HG02840 (cell line): ENCODE measurements around the gene RERG.

Experiments
- ATAC-seq: cut with Tn5 transposase; IDR thresholded peaks from one replicate; pipeline ENCODE4 v1.9.1; 2021; ENCODE audit warnings: mild to moderate bottlenecking, moderate library complexity, moderate number of reproducible peaks; ENCODE audit not compliant: unreplicated experiment, low FRiP score

RERG gene

GRCh38 chr12:15192720-15193119 lies 28.5 kb downstream of the RERG start:
- ATAC-seq = no peak

GRCh38 chr12:15188127-15188526 lies 33.1 kb downstream of the RERG start:
- no peak for ATAC-seq

DNA sequence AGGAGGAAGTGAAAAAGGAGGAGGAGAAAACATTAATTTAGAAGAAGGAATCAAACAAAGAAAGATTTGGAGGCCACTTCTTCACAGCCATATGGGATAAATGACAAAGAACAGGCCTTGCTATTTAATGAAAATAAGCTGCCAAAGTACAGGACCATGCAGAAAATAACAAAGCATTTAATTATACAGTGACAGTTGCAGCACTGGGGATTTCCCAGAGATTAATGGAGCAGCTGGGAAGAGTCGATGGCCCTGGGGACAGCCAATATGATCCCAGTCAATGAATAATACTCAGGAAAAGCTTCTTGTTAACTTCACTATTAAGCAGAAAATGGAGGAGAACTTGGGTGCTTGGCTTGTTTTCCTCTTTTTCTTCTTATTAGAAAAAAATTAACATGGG lies 34.6 kb downstream of the RERG start:
- no peak for ATAC-seq

DNA sequence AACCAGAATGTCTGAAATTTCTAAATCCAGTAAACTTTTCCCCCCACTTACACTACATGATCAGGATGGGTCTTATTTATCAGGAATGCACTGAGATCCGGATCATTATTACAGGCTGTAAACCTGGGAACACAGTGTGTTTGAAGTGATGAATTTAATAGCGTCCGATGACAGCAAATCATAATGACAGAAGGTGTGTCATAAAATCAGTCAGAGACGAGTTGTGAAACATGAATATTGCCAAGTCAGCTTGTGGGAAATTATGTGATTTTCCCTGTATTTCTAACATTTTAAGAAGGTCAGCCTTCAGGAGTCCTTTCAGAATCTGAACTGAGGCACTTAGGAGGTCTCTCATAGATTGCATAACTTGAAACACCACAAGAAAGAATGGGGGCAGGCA lies 36.7 kb downstream of the RERG start:
- ATAC-seq = no peak

GRCh38 chr12:15183821-15184220 lies 37.4 kb downstream of the RERG start:
- ATAC-seq = no peak

- ATAC-seq = no peak
Observed at GRCh38 chr12:15181017-15181683, 40.1 kb downstream of the RERG start.

GRCh38 chr12:15180325-15180724 lies 40.9 kb downstream of the RERG start:
- ATAC-seq = no peak

DNA sequence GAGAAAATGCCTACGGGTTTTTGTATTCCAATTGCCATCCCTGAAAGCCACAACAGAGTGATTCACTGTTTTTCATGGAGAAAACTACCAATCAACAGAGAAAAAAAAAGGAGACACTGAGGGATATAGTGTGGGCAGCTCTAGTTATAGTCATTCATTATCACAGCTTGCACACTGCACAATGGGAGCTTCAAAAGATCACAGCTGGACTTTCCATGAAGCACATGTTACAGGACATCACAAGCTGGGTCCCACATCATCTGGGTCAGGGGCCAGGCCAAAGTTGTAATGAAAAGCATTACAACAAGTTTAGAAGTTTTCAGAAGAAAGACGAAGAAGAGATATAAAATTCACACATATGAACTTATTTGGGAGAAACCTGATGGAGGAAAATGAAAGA lies 41.5 kb downstream of the RERG start:
- no peak for ATAC-seq

- ATAC-seq = no peak
Observed at GRCh38 chr12:15173142-15173541, 48.1 kb downstream of the RERG start.

GRCh38 chr12:15172060-15172822 lies 49.0 kb downstream of the RERG start:
- ATAC-seq = no peak

DNA sequence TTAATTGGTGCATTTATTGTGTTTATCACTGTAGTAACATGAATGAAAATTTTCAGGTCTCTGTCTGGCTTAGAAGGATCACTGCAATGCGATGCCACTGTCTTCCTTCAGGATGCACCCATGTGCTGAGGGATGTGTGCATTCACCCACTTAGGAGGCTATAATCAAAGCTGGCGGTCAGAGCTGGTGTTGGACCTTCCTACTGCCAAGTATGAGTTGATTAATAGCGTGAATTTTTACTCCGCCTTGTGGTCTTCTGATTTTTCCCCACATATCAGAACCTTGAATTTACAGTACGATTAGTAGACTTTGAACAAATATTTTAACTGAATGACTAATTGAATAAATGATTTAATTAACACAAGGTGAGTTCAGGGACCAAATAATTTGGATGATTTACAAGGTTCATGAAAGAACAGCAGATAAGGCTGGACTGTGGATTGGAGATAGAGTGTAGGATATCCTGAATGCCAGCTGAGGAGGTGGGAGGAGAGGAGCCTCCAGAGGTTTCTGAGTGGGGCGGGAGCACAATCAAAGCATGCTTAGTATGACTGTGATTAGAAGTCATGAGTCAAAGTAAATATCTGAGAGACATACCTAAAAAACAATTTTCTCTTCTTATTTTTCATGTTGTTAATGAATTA lies 50.1 kb downstream of the RERG start:
- ATAC-seq = no peak

- ATAC-seq = no peak
Observed at GRCh38 chr12:15168026-15168678, 53.1 kb downstream of the RERG start.

DNA sequence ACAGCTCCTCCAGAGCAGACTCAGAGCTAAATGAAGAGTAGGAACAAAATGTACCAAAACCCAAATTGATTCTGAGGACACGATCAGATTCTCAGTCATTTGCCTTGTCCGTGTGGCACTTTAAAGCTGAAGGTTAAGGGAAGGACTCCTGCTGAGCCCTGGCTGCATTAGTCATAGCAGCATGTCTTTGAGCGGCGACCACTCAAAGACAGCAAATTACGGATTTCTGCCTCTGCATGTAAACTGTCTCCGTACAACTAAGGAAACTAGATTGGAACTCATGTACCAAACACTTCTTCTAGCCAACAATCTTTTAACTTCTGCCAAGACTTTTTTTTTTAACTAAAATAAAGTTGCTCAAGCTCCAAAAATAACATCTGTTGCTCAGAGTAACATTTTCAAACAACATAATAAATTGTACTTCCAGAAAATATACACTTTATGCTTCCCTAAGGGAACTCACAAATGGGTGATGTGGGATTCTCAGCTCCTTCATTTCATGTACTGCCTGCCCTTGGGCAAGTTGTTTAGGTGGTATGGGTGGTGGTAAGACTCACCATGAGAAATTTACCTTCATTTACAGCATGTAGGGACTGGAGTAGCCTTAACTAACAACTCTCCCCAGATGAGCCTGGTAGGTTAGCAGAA lies 56.1 kb downstream of the RERG start:
- ATAC-seq = no peak

DNA sequence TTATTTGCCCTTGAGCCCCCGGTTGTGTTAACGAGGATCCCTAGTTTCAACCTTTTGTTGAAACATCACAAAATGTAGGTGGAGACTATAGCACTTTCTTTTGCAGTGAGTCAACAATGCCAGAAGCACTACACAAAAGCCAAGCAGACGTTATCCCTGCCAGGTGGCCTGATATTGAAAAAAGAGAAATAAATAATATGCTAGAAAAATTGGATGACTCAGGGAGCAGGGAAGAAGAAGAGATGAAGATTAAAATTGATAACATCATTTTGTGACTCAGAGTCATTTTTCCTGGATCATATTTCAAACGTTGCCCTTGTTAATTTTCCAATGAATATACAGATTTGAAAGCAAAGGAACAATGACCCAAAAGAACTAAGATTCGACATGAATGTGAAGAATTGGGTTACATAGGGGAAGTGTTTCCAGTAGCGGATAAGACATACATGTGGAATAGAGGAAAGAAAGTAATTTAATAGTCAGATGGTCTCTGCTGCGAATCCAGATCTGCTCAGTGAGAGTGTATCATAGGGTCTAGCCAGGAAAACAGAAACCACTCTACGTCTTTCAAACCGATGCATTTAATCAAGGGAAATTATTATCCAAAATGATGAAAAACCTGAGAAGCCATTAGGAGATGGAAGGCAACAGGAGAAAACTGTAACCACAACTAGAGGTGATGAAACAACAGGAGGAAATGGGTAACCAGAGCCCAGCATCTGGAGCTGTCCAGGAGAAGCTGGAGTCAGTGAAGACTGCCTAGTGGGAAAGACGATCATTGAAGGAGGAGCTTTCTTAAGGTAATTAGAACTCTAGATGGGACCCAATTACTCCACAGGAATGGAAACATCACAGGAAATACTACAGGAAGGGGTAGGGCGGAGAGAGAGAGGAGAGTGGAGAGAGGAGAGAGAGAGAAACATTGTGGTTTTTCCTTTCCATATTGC lies 57.9 kb downstream of the RERG start:
- no peak for ATAC-seq

DNA sequence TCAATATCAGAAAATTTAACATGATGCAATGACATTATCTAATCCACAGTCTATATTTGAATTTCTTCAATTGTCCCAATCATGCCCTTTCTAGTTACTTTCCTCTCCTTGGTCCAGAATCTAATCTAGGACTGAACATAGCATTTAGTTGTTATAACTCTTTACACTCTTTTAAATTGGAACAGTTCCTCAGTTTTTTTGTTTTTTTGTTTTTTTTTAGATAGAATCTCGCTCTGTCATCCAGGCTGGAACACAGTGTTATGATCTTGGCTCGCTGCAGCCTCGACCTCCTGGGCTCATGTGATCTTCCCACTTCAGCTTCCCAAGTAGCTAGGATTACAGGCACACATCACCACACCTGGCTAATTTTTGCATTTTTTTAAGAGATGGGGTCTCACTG lies 63.1 kb downstream of the RERG start:
- no peak for ATAC-seq

GRCh38 chr12:15157269-15157671 lies 63.9 kb downstream of the RERG start:
- ATAC-seq = no peak

DNA sequence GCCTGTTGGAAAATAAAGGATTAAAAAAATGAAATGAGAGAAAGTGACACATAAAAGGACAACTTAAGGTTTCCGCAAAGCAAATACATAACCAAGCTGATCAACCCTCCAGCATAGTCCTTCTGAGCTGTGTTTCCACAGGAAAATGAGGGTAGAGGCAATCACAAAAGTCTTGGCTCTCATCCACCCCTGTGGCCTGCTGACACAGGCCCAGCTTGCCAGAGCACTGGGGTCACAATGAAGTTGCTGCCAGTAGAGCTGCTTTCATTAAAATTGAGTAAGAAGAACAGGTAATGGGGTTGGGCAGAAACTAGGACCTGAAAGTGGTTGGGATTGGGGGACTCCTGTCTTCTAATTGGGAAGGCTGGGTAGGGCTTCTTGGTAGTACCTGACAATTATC lies 65.9 kb downstream of the RERG start:
- ATAC-seq = no peak

GRCh38 chr12:15154103-15154502 lies 67.1 kb downstream of the RERG start:
- no peak for ATAC-seq

DNA sequence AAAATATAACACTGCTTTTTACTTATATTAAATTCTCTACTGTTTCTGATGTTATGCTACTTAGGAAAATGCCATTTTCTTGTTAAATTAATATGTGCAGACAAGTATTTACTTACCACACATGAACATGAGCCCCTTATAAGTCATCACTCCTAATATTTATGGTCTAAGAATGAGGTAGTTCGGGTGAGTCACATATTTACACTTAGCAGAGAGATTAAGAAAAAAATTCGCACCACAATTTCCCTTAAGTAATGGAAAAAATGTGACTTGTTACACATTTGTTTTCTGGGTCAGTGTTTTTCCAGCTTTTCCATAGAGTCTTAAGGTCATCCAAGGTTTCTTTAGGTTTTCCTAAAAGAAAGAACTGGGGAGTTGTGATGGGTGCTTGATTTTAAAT lies 68.3 kb downstream of the RERG start:
- no peak for ATAC-seq

DNA sequence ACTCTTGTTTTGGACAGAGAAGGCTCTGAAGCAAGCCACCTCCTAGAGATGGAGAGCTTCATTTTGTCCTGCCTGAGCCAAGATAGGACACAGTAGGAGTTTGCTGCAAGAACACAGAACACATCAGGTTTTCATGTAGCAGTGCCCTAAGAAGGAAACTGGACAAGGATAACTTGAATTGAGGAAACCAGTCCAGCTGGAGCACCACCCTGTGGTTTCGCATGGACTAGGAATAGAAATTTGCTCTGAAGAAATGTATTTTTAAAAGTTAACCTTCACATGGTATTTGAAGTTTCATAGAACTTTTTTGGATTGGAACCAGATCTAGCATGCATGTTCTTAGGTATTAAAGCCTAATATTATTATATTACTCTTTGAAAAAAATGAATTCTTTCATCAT lies 68.8 kb downstream of the RERG start:
- no peak for ATAC-seq
